ENCODE data around the gene CD9. TPM values are rescaled to one million over a fixed set of nuclear protein-coding genes. Genes with fewer than 3 reads are reported as not detected.

CD9 gene
- total and polyA plus RNA-seq, 2 donors (not counting 1 experiment from before 2014, with no cell fraction given), result 7.2 to 12.8 TPM

DNA sequence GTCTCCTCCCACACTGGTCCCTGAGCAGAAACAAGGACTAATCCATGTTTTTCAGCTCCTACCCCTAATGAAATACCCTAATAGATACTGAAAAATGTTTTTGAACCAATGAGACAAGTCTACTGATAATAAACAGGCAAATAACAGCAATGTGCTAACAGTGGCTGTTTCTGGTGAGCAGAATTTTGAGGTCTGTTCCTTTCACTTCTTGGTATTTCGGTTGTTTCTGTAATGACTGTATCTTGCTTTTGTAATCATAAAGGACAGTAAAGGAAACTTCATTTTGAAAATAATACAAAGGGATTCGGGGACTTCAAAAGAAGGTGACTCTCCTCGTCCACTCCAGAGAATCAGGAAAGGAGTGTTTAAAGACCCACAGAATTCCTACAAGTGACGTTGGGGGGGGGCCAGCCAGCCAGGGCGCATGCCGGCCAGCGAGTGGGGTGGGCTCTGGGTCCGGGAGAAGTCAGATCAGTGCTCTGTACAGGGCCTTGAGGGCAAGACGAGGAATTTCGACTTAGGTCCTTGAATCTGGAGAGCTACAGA, 1.1 kb upstream of the CD9 start:
- H3K9me3 ChIP-seq (ENCODE audit: control extremely low read depth in 1 of 3, control insufficient read depth in 2 of 3, insufficient read depth in 1 of 3, low read length in 2 of 3), result peaks cover 0 to 6% (median 0%) of the 10 kb centered on the region in 3 donors
- no peak for DNase-seq
- H3K27ac ChIP-seq (ENCODE audit: low read length in 2 of 2), result no peak overlapping the region
- intact Hi-C loops (cut with micrococcal nuclease), result loop anchor here (5.0 to 10.0 kb wide), 2 partner anchors 33 to 134 kb away; no protein-coding TSS in a partner anchor
- H3K79me2 ChIP-seq (ENCODE audit: control insufficient read depth, insufficient read depth, low read length), result no peaks in the 10 kb centered on the region
- peaks cover 32 to 37% of the 10 kb centered on the region in 2 donors for H3K4me1 ChIP-seq (ENCODE audit: control insufficient read depth in 2 of 2, insufficient read depth in 2 of 2, low read length in 2 of 2)
- POLR2A ChIA-PET, result interaction anchor here (0.6 kb wide), 1 partner anchor 345 kb away, joined by 5 read pairs; no protein-coding TSS in a partner anchor
- CTCF ChIA-PET, result interaction anchor here (9.3 kb wide), 1 partner anchor 78 kb away, joined by 127 read pairs; no protein-coding TSS in a partner anchor
- no peak overlapping the region for H3K9ac ChIP-seq (ENCODE audit: low read length)
- no peaks in the 10 kb centered on the region for H3K36me3 ChIP-seq (replicated peaks in 1 of 2; ENCODE audit: control extremely low read depth in 1 of 2, control insufficient read depth in 1 of 2, extremely low read depth in 1 of 2, insufficient read depth in 2 of 2, low read length in 1 of 2)
- ATAC-seq (ENCODE audit: low read depth), result no peak
- TF ChIP-seq CTCF (IDR thresholded peaks at IDR 0.05) (no peak), EZH2 (IDR thresholded peaks at IDR 0.05; ENCODE audit: borderline replicate concordance, insufficient read depth, low read depth, low read length, poor library complexity, severe bottlenecking) (no peak)
- Mint-ChIP-seq H3K4me1 (peaks cover 33% of the 10 kb centered on the region), H3K27me3 (peaks cover 36% of the 10 kb centered on the region), H3K27ac (no peak overlapping the region), H3K4me3 (peak overlapping the region; percentile 83), H3K9me3 (ENCODE audit: insufficient read depth) (no peaks in the 10 kb centered on the region)
- 79% methylated on average over 9 of the region's 10 CpGs for WGBS (ENCODE audit: insufficient coverage)
- no peak overlapping the region for H3K4me3 ChIP-seq (ENCODE audit: control extremely low read depth in 1 of 5, extremely low read depth in 1 of 5, insufficient read depth in 1 of 5, low read depth in 2 of 5, low read length in 4 of 5)
- no peaks in the 10 kb centered on the region for H4K20me1 ChIP-seq (ENCODE audit: control insufficient read depth, insufficient read depth, low read length, poor library complexity, severe bottlenecking)
- H3K4me2 ChIP-seq (replicated peaks; ENCODE audit: low read depth, low read length, poor library complexity, severe bottlenecking), result peak overlapping the region; percentile 88
- H3K27me3 ChIP-seq (replicated peaks in 1 of 4; ENCODE audit: control extremely low read depth in 1 of 4, control insufficient read depth in 3 of 4, insufficient read depth in 4 of 4, low read length in 3 of 4), result peaks cover 0 to 40% (median 20%) of the 10 kb centered on the region in 4 experiments
- H2AFZ ChIP-seq (ENCODE audit: insufficient read depth, low read depth, low read length, poor library complexity, severe bottlenecking), result peak overlapping the region; percentile 79

Data from B cell (primary cell).